ENCODE data around the gene SLC43A2.
"Not testable (repeated sequence)": the region's sequence is repeated elsewhere in the genome, so short reads cannot be mapped to it uniquely, and the experiment has no call there.

The SLC43A2 gene

DNA sequence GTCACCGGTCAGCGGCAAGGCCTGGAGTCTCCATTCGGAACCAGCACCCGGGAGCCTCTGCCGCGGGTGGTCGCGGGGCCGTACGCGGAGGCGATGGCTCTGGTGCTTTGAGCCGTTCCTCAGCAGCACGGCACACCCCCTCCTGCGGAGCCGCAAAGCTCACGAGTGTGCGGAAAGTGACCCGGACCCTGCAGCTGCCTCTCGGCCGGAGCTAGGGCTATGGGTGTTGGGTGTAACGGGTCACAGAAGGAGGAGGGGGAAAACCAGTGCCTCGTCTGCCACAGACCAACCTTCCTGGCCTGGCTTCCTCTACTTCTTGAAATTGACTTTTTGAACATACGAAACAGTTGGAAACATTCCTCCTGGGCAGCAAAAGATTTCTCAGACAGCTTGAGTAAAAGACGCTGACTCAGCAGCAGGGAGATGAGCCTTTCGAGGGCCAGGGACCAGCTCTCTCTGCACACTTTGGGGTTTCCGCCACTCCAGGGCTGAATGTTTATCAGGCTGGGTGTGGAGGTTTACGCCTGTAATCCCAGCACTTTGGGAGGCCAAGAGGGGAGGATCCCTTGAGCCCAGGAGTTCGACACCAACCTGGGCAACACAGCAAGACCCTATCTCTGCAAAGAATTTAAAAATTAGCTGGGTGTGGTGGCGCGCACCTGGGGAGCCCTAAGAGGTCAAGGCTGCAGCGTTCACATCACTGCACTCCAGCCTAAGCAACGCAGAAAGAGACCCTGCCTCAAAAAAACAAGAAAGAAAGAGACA lies 39.6 kb downstream of the SLC43A2 start:
- no peak for DNase-seq

DNA sequence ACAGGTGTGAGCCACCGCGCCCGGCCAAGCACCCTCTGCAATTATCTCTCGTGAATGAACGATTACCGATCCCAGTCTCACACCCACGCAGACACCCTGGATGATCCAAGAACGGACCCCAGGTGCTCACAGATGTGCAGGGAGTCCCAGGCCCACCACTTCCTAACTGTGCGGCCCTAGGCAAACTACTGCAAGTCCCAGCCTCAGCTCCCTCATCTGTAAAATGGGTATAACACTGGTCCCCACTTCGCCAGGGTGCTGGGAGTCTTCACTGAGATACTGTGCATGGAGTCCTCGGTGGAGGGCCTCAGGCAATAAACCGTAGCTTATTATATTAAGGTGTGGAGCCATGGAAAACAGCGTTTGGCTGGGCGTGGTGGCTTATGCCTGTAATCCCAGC lies 44.5 kb downstream of the SLC43A2 start:
- no peak for DNase-seq

- no peak for DNase-seq
These were observed 45.1 kb downstream of the SLC43A2 start for GRCh38 chr17:1583556-1583955.

- no peak for DNase-seq
These were observed 46.3 kb downstream of the SLC43A2 start for GRCh38 chr17:1582374-1582773.

GRCh38 chr17:1580979-1581676 lies 47.5 kb downstream of the SLC43A2 start:
- DNase-seq: no peak

DNA sequence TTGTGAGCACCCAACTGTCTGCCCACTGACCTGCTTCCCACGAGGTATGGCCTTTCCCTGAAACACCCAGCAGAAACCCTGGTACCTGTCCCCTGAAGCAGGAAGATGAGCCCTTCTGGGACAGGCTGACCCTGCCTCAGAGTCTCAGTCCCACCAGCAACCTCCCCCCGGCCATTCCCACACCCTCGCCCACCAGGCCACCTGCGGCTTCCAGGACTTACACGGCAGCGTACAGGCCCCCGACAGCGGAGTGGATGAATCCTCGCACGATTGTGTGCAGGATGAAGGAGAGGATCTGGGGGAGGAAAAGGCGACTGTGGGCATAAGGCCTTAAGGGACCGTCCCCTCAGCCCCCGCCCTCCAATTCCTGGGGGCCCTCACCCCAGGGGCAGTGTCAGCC lies 50.6 kb downstream of the SLC43A2 start:
- DNase-seq: no peak

GRCh38 chr17:1577583-1578013 lies 51.0 kb downstream of the SLC43A2 start:
- DNase-seq: no peak

- DNase-seq: no peak
These were observed 51.5 kb downstream of the SLC43A2 start for GRCh38 chr17:1577182-1577581.

- no peak for DNase-seq
These were observed 52.1 kb downstream of the SLC43A2 start for GRCh38 chr17:1576500-1576899.

DNA sequence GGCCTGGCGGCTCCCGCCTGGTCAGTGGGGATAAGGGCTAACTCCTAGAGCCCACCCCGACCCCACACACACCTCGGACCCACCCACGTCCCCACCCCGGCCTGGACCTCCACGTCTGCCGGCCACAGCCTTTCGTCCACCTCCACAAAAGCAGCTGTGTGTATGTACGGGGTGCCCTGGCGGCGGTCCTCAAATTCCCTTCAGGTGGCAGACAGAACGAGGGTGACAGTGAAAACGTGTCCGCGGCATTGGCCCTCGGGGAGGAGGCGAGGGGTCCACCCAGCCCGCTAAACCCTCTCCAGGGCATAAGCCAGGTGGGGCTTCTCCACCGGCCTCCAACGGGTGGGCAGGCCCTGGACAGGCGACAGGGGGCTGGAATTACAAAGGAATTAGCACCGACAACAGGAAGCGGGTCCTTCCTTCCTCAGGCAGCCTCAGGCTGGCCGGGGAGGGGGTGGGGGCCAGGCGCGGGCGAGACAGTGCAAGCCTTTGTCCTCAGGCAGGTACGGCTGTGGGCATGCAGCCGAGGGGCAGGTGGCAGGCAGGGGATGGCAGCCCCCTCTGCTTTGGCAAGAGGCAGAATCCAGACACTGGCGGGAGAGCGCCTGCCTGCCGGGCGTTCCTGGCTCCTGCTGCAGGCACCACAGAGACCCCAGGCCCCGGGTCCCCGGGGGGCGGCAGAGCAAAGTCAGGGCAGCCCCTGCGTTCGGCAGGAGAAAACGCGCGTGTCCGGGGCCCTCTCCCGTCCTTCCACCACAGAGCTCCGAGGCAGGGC lies 53.8 kb downstream of the SLC43A2 start:
- DNase-seq: no peak

GRCh38 chr17:1573932-1574696 lies 54.5 kb downstream of the SLC43A2 start:
- DNase-seq: peak; percentile 68

DNA sequence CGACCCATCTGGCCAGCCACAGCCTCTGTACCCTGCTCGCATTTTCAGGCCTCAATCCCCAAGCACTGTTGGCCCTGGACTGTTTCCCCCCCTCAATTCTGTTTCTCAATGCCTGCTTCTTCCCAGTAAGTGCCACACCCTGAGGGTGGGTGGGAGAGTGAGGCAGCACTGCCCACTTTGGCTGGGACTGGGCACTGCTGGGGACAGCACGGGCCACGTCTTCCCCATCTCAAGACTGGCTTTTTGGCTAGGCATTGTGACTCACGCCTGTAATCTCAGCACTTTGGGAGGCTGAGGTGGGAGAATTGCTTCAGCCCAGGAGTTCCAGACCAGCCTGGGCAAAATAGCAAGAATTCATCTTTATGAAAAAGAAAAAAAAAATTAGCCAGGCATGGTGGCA lies 56.0 kb downstream of the SLC43A2 start:
- not testable (repeated sequence) for DNase-seq

- no peak for DNase-seq
These were observed 57.3 kb downstream of the SLC43A2 start for GRCh38 chr17:1571341-1571704.

- DNase-seq: no peak
These were observed 59.5 kb downstream of the SLC43A2 start for GRCh38 chr17:1568950-1569810.

DNA sequence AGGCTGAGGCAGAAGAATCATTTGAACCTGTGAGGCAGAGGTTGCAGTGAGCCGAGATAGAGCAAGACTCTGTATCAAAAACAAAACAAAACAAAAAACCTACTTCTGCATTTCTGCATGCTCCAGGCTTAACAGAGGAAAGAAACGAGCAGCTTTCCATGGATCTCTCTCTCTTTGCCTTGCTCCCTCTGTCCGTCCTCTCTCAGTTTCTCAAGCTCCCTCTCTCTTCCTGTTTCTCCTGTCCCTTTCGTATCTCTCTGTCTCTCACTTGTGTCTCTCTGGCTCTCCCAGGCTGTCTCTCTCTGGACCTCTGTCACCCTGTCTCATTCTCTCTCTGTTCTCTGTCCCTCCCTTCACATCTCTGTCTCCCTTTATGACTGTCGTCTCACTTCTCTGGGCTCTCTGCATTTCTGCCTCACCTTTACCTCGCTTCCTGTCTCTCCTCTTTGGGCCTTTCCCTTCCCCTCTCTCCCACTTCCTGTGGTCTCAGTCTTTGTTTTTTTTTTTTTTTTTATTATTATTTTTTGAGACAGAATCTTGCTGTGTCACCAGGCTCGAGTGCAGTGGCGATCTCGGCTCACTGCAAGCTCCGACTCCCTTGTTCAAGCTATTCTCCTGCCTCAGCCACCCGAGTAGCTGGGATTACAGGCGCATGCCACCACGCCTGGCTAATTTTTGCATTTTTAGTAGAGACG lies 62.0 kb downstream of the SLC43A2 start:
- peak; percentile 49 for DNase-seq

GRCh38 chr17:1565877-1566276 lies 62.8 kb downstream of the SLC43A2 start:
- no peak for DNase-seq

GRCh38 chr17:1563786-1564613 lies 64.6 kb downstream of the SLC43A2 start:
- no peak for DNase-seq

GRCh38 chr17:1563471-1563785 lies 65.2 kb downstream of the SLC43A2 start:
- DNase-seq: not testable (repeated sequence)

DNA sequence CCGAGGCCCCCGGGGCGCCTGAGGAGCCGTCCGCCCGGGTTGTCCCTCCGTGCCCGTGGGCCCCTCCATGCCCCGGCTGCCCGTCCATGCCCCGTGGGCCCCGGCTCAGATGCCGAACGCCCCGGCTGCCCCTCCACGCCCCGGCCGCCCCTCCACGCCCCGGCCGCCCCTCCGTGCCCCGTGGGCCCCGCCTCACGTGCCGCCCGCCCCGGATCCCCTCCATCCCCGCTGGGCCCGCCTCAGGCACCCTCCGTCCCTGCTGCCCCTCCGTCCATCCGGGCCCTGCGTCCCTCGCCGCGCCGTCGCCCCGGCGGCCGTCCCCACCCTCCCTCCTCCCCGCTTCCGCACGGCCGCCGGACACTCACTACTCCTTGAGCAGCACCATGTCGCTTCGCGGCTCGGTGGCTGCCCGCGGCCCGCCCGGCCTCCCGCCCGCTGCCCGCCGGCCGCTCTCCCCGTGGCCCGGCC lies 66.4 kb downstream of the SLC43A2 start:
- DNase-seq: peak; percentile 16

DNA sequence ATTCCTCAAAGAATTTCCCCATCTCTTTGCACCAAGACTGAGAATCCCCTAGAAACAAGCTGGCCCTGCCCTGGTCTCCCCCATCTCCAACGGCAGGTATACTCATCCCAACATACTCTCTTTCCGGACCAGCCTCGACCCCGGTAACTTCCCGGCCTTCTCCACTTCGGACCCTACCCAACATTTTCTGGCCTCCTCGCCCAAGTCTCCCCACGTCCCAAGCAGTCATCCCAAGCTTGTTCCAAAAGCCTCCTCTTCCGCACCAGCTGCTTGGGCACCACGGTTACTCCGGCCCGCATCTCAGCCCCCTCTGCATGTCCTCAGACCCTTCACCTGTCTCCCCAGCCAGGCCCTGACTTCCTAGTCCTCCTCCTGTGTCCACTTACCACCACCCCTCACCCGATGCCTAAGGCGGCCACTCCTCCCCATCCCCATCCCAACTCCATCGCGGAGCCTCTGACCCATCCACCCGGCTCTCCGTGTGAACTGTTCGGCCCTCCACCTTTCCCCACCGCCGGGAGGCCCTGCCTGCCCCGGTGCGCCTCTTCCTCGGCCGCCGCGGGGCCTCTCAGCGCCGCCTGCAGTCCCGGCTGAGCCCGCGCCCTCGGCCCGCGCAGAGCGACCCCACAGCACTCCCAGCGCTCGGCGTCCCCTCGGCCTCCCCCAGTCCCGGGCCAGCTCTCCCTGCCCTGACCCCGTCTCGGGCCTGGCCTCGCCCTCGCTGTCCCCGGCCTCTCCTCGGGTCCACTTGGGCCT lies 67.0 kb downstream of the SLC43A2 start:
- peak; percentile 32 for DNase-seq

Data from stimulated activated CD4-positive, alpha-beta T cell treated with anti-CD3 and anti-CD28 coated beads, Interleukin-4, amount 100 ng/mL, for 24 hours (primary cell).